Measurements from ENCODE around the gene CADPS.
A peak's percentile ranks its signal among the peaks of the same experiment; 100 is the strongest.

The CADPS gene

GRCh38 chr3:62737449-62737848, 137.8 kb downstream of the CADPS start:
- DNase-seq (ENCODE audit: low read depth), result no peak

- DNase-seq (ENCODE audit: low read depth), result no peak
Measured at GRCh38 chr3:62735510-62735909, 139.7 kb downstream of the CADPS start.

- DNase-seq (ENCODE audit: low read depth), result no peak
Measured at GRCh38 chr3:62732183-62732904, 142.9 kb downstream of the CADPS start.

GRCh38 chr3:62727981-62728380, 147.2 kb downstream of the CADPS start:
- no peak for DNase-seq (ENCODE audit: low read depth)

- DNase-seq (ENCODE audit: low read depth), result peak; percentile 47
Measured at GRCh38 chr3:62727536-62727935, 147.7 kb downstream of the CADPS start.

- DNase-seq (ENCODE audit: low read depth), result no peak
Measured at GRCh38 chr3:62724503-62724902, 150.7 kb downstream of the CADPS start.

GRCh38 chr3:62723914-62724217, 151.3 kb downstream of the CADPS start:
- no peak for DNase-seq (ENCODE audit: low read depth)

GRCh38 chr3:62723166-62723913, 151.9 kb downstream of the CADPS start:
- no peak for DNase-seq (ENCODE audit: low read depth)

- no peak for DNase-seq (ENCODE audit: low read depth)
Measured at GRCh38 chr3:62722344-62722743, 152.9 kb downstream of the CADPS start.

GRCh38 chr3:62718515-62719320, 156.5 kb downstream of the CADPS start:
- no peak for DNase-seq (ENCODE audit: low read depth)

GRCh38 chr3:62718011-62718410, 157.2 kb downstream of the CADPS start:
- no peak for DNase-seq (ENCODE audit: low read depth)

GRCh38 chr3:62712746-62713145, 162.5 kb downstream of the CADPS start:
- DNase-seq (ENCODE audit: low read depth), result no peak

GRCh38 chr3:62710751-62711150, 164.5 kb downstream of the CADPS start:
- DNase-seq (ENCODE audit: low read depth), result no peak

GRCh38 chr3:62708638-62709373, 166.4 kb downstream of the CADPS start:
- no peak for DNase-seq (ENCODE audit: low read depth)

- DNase-seq (ENCODE audit: low read depth), result no peak
Measured at GRCh38 chr3:62705721-62706120, 169.5 kb downstream of the CADPS start.

GRCh38 chr3:62703451-62704167, 171.6 kb downstream of the CADPS start:
- peak; percentile 2 for DNase-seq (ENCODE audit: low read depth)

GRCh38 chr3:62700357-62700756, 174.9 kb downstream of the CADPS start:
- DNase-seq (ENCODE audit: low read depth), result no peak

GRCh38 chr3:62699728-62700127, 175.5 kb downstream of the CADPS start:
- no peak for DNase-seq (ENCODE audit: low read depth)

- no peak for DNase-seq (ENCODE audit: low read depth)
Measured at GRCh38 chr3:62696011-62696410, 179.2 kb downstream of the CADPS start.

GRCh38 chr3:62688812-62689211, 186.4 kb downstream of the CADPS start:
- no peak for DNase-seq (ENCODE audit: low read depth)

- DNase-seq (ENCODE audit: low read depth), result peak; percentile 3
Measured at GRCh38 chr3:62688050-62688449, 187.2 kb downstream of the CADPS start.
